H1 (cell line): ENCODE results near the gene ATXN2. TPM values are rescaled to one million over a fixed set of nuclear protein-coding genes. Genes with fewer than 3 reads are reported as not detected.

Source experiments
- CTCF ChIA-PET: fragments of 300-600 bp; sonication (Branson Sonifier 250); formaldehyde crosslinking; loops from one replicate; lab custom pipeline; 2021; ENCODE audit not compliant: partially characterized antibody; lab: Charles Lee
- POLR2A ChIA-PET: fragments of 300-600 bp; sonication (Branson Sonifier 250); formaldehyde crosslinking; loops from one replicate; lab custom pipeline; 2021; ENCODE audit warnings: inconsistent platforms; ENCODE audit not compliant: partially characterized antibody; lab: Charles Lee
- DNase-seq, 2 experiments: peaks; one replicate each; pipeline versions ENCODE4 v3.0.0 to v3.0.0-alpha.2; 2010 to 2022; ENCODE audit warnings: low spot score in 2 of 2, low read depth in 1 of 2, mixed read lengths in 1 of 2
- FAIRE-seq: peaks from 2 replicates; lab custom pipeline; 2011; peaks lifted over from hg19 to GRCh38; lab: Jason Lieb, UNC
- H2AFZ ChIP-seq: 2 replicates; pipeline ENCODE4 v1.8.1; 2012; ENCODE audit warnings: low read length, inconsistent platforms
- H2AK5ac ChIP-seq: 2 replicates; pipeline ENCODE4 v1.6.1; 2013; ENCODE audit warnings: low read depth, low read length
- H2BK120ac ChIP-seq: replicated peaks from 2 replicates; pipeline ENCODE3; 2013; ENCODE audit warnings: low read depth, low read length, inconsistent platforms
- H2BK12ac ChIP-seq: 2 replicates; pipeline ENCODE4 v1.6.1; 2013; ENCODE audit warnings: low read depth, low read length
- H2BK15ac ChIP-seq: 2 replicates; pipeline ENCODE4 v1.6.1; 2013; ENCODE audit warnings: low read length
- H2BK20ac ChIP-seq: 2 replicates; pipeline ENCODE4 v1.6.1; 2013; ENCODE audit warnings: low read length
- H2BK5ac ChIP-seq: 2 replicates; pipeline ENCODE4 v1.6.1; 2013; ENCODE audit warnings: low read depth, low read length
- H3K14ac ChIP-seq: 2 replicates; pipeline ENCODE4 v1.6.1; 2013; ENCODE audit warnings: inconsistent platforms; ENCODE audit not compliant: insufficient read length
- H3K18ac ChIP-seq: 2 replicates; pipeline ENCODE4 v1.6.1; 2013; ENCODE audit warnings: low read length; ENCODE audit errors: extremely low read depth
- H3K23ac ChIP-seq: 2 replicates; pipeline ENCODE4 v1.6.1; 2013; ENCODE audit warnings: inconsistent platforms; ENCODE audit not compliant: insufficient read length
- H3K23me2 ChIP-seq: 2 replicates; pipeline ENCODE4 v1.6.1; 2013; ENCODE audit warnings: low read depth, low read length
- H3K27ac ChIP-seq: 2 replicates; pipeline ENCODE4 v1.6.1; 2011; ENCODE audit warnings: low read depth, low read length, inconsistent platforms
- H3K27me3 ChIP-seq, 4 experiments: replicated peaks in 1 of 4; 1 replicate in 1 of 4; 2 replicates in 3 of 4; pipeline versions ENCODE4 v1.6.1 to v1.8.1; 2011 to 2013; ENCODE audit warnings: low read length in 3 of 4, mild to moderate bottlenecking in 3 of 4, inconsistent platforms in 2 of 4, mixed read lengths in 2 of 4, moderate library complexity in 1 of 4; ENCODE audit not compliant: control insufficient read depth in 3 of 4, insufficient read depth in 3 of 4; ENCODE audit errors: extremely low read depth in 1 of 4
- H3K36me3 ChIP-seq, 4 experiments: 2 replicates each; pipeline versions ENCODE4 v1.6.1 to v1.8.1; 2011 to 2013; ENCODE audit warnings: mild to moderate bottlenecking in 4 of 4, low read length in 3 of 4, moderate library complexity in 2 of 4, control low read depth in 1 of 4, inconsistent platforms in 1 of 4; ENCODE audit not compliant: insufficient read depth in 4 of 4, control insufficient read depth in 2 of 4
- H3K4ac ChIP-seq: replicated peaks from 2 replicates; pipeline ENCODE3; 2013; ENCODE audit warnings: low read length, low read depth, mixed read lengths, inconsistent platforms; ENCODE audit not compliant: insufficient read length
- H3K4me1 ChIP-seq, 4 experiments: replicated peaks in 1 of 4; 1 replicate in 1 of 4; 2 replicates in 3 of 4; pipeline versions ENCODE4 v1.6.1 to v1.8.1; 2011 to 2013; ENCODE audit warnings: low read length in 3 of 4, inconsistent platforms in 2 of 4, mixed read lengths in 1 of 4; ENCODE audit not compliant: insufficient read depth in 4 of 4, control insufficient read depth in 3 of 4
- H3K4me2 ChIP-seq, 2 experiments: 2 replicates each; pipeline versions ENCODE4 v1.6.1 to v1.8.1; 2011 to 2013; ENCODE audit warnings: low read depth in 2 of 2, low read length in 2 of 2, control low read depth in 1 of 2, inconsistent platforms in 1 of 2, mild to moderate bottlenecking in 1 of 2; ENCODE audit not compliant: insufficient read depth in 1 of 2
- H3K4me3 ChIP-seq, 4 experiments: fragments of 200-600, 300-600 bp in 1 of 4; sonication (generic), shearing (Covaris generic), sonication (Bioruptor Twin) in 1 of 4; 2 replicates each; pipeline versions ENCODE4 v1.5.1 to v1.8.1; 2011 to 2016; ENCODE audit warnings: low read length in 4 of 4, low read depth in 3 of 4, control low read depth in 2 of 4, inconsistent platforms in 2 of 4, mild to moderate bottlenecking in 2 of 4, mixed read lengths in 1 of 4, moderate library complexity in 1 of 4; ENCODE audit not compliant: insufficient read depth in 2 of 4; ENCODE audit errors: extremely low read depth in 1 of 4
- H3K56ac ChIP-seq: replicated peaks from 2 replicates; pipeline ENCODE3; 2013; ENCODE audit warnings: low read depth, mild to moderate bottlenecking, mixed read lengths, low read length, inconsistent platforms; ENCODE audit not compliant: insufficient read length
- H3K79me1 ChIP-seq: 2 replicates; pipeline ENCODE4 v1.6.1; 2013; ENCODE audit warnings: low read depth, low read length, control low read depth
- H3K79me2 ChIP-seq, 2 experiments: 2 replicates each; pipeline versions ENCODE4 v1.6.1 to v1.8.1; 2012 to 2013; ENCODE audit warnings: low read length in 2 of 2, mild to moderate bottlenecking in 2 of 2, inconsistent platforms in 1 of 2; ENCODE audit not compliant: insufficient read depth in 2 of 2, control insufficient read depth in 1 of 2
- H3K9ac ChIP-seq, 4 experiments: replicated peaks in 1 of 4; 1 replicate in 1 of 4; 2 replicates in 3 of 4; pipeline versions ENCODE4 v1.6.1 to v1.8.1; 2011 to 2013; ENCODE audit warnings: low read depth in 3 of 4, low read length in 3 of 4, control low read depth in 2 of 4, mild to moderate bottlenecking in 2 of 4, moderate library complexity in 2 of 4, inconsistent platforms in 1 of 4; ENCODE audit errors: extremely low read depth in 1 of 4
- H3K9me3 ChIP-seq, 2 experiments: 2 replicates each; pipeline versions ENCODE4 v1.6.1 to v1.8.1; 2012 to 2013; ENCODE audit warnings: mild to moderate bottlenecking in 2 of 2, moderate library complexity in 2 of 2, control low read depth in 1 of 2, inconsistent platforms in 1 of 2, low read depth in 1 of 2, low read length in 1 of 2, mixed read lengths in 1 of 2; ENCODE audit not compliant: insufficient read depth in 2 of 2
- H4K20me1 ChIP-seq, 2 experiments: replicated peaks in 1 of 2; 2 replicates each; pipeline versions ENCODE3 to v1.8.1; 2011 to 2013; ENCODE audit warnings: inconsistent platforms in 2 of 2, low read length in 2 of 2, mild to moderate bottlenecking in 1 of 2; ENCODE audit not compliant: insufficient read depth in 2 of 2, control insufficient read depth in 1 of 2
- H4K5ac ChIP-seq: 2 replicates; pipeline ENCODE4 v1.6.1; 2013; ENCODE audit warnings: low read length, low read depth, mixed read lengths, inconsistent platforms; ENCODE audit not compliant: insufficient read length
- H4K8ac ChIP-seq: 2 replicates; pipeline ENCODE4 v1.8.0; 2013; ENCODE audit warnings: mild to moderate bottlenecking, moderate library complexity, low read length, inconsistent platforms; ENCODE audit not compliant: insufficient read depth; ENCODE audit errors: extremely low read depth
- H4K91ac ChIP-seq: replicated peaks from 2 replicates; pipeline ENCODE3; 2013; ENCODE audit warnings: low read length, mixed read lengths, inconsistent platforms; ENCODE audit not compliant: insufficient read length
- CTCF ChIP-seq, 3 experiments: IDR thresholded peaks; 1 replicate in 2 of 3; 2 replicates in 1 of 3; pipeline versions ENCODE4 v1.5.1 to v1.6.1; 2011; ENCODE audit warnings: low read length in 3 of 3, mild to moderate bottlenecking in 3 of 3, inconsistent platforms in 2 of 3, low read depth in 1 of 3, moderate library complexity in 1 of 3; ENCODE audit not compliant: insufficient read depth in 1 of 3; ENCODE audit errors: control extremely low read depth in 1 of 3
- EP300 ChIP-seq, 2 experiments: IDR thresholded peaks; 1 replicate in 1 of 2; 2 replicates in 1 of 2; pipeline ENCODE4 v1.6.1; 2011 to 2012; ENCODE audit warnings: low read depth in 2 of 2, low read length in 2 of 2, mild to moderate bottlenecking in 2 of 2, borderline replicate concordance in 1 of 2, inconsistent platforms in 1 of 2, moderate library complexity in 1 of 2
- GABPA ChIP-seq: IDR thresholded peaks from 2 replicates; pipeline ENCODE4 v1.6.1; 2011; ENCODE audit warnings: mild to moderate bottlenecking, low read length, moderate library complexity, borderline replicate concordance; ENCODE audit not compliant: insufficient read depth
- NANOG ChIP-seq: IDR thresholded peaks from 2 replicates; pipeline ENCODE4 v1.6.1; 2011; ENCODE audit warnings: low read length, low read depth, mild to moderate bottlenecking, inconsistent platforms; ENCODE audit not compliant: insufficient read depth, poor library complexity, severe bottlenecking
- POLR2A ChIP-seq, 2 experiments: IDR thresholded peaks; 1 replicate in 1 of 2; 2 replicates in 1 of 2; pipeline ENCODE4 v1.6.1; 2011; ENCODE audit warnings: low read depth in 2 of 2, low read length in 2 of 2, mild to moderate bottlenecking in 2 of 2; ENCODE audit errors: control extremely low read depth in 1 of 2
- POLR2AphosphoS5 ChIP-seq: IDR thresholded peaks from 2 replicates; pipeline ENCODE4 v1.6.1; 2011; ENCODE audit warnings: low read depth, low read length
- SP2 ChIP-seq: IDR thresholded peaks from 2 replicates; pipeline ENCODE4 v1.6.1; 2012; ENCODE audit warnings: mild to moderate bottlenecking, low read length, inconsistent platforms
- SP4 ChIP-seq: IDR thresholded peaks from 2 replicates; pipeline ENCODE4 v1.6.1; 2012; ENCODE audit warnings: low read length, inconsistent platforms
- WGBS, 2 experiments: shearing (Covaris generic) in 1 of 2; methylation state at CpG; one replicate each; pipeline versions ENCODE4 v1.1.6 to v1.1.7; 2013 to 2015; ENCODE audit warnings: low lambda C conversion rate in 2 of 2, mixed read lengths in 2 of 2, inconsistent platforms in 1 of 2, low coverage in 1 of 2, missing lambda C conversion rate in 1 of 2; ENCODE audit not compliant: insufficient replicate concordance in 2 of 2, insufficient coverage in 1 of 2, insufficient read length in 1 of 2; ENCODE audit errors: extremely low coverage in 1 of 2, missing lambda C conversion rate in 1 of 2; 5-methylcytosine and 5-hydroxymethylcytosine counted together
- polyA plus RNA-seq, 7 experiments: library from polyadenylated mRNA; depleted of rRNA in 3 of 7; stranded (reverse) in 5 of 7; unstranded in 2 of 7; fragments of >200 nt in 5 of 7; fragments of 200-250 nt in 2 of 7; gene quantifications; 1 replicate in 5 of 7; 2 replicates in 1 of 7; 4 replicates in 1 of 7; pipeline versions ENCODE4 v1.2.1 to v1.2.3, GENCODE V29; 2011 to 2013; ENCODE audit warnings: missing spikeins in 2 of 7, mixed read lengths in 2 of 7
- total RNA-seq: library from RNA; stranded (reverse); fragmentation: NEBNext Ultra II Directional; extraction: Animal tissue kit (Norgen Biotek cat#: 25700); gene quantifications from 2 replicates; pipeline ENCODE4 v1.2.1, GENCODE V29; 2021

ATXN2 gene
- total and polyA plus RNA-seq, 2 of the 8 experiments (the other 6 are each of a cell fraction or from before 2014, with no cell fraction given): 46.6 to 80.7 TPM

GRCh38 chr12:111447571-111448265 lies 151.4 kb downstream of the ATXN2 start:
- Histone ChIP-seq H3K27ac (0 out of 2 replicates have a peak overlapping the region, but pooled peaks have one; percentile 16), H3K4me2 (no peak overlapping the region), H3K23me2 (no peaks in the 10 kb centered on the region), H3K4me1 (peaks cover 0 to 19% (median 10%) of the 10 kb centered on the region in 4 experiments; a peak in 6 of 7 replicates), H4K8ac (no peak overlapping the region), H4K20me1 (peaks cover 13 to 18% of the 10 kb centered on the region in 2 experiments), H3K14ac (no peak overlapping the region), H2AK5ac (no peak overlapping the region), H3K23ac (no peak overlapping the region), H2BK120ac (no peak overlapping the region), H3K9ac (no peak overlapping the region), H3K18ac (no peak overlapping the region), H3K79me2 (peaks cover 0 to 6% of the 10 kb centered on the region in 2 experiments; a peak in 1 of 4 replicates), H3K4me3 (no peak overlapping the region), H3K27me3 (no peaks in the 10 kb centered on the region), H2BK12ac (no peak overlapping the region), H3K79me1 (peaks cover 6% of the 10 kb centered on the region; the same call in 1 of the 2 replicates), H3K9me3 (no peaks in the 10 kb centered on the region), H3K36me3 (peaks cover 15 to 41% (median 38%) of the 10 kb centered on the region in 4 experiments), H2AFZ (no peak overlapping the region), H3K4ac (no peak overlapping the region), H2BK5ac (peak overlapping the region; percentile 30; the same call in 1 of the 2 replicates), H4K91ac (no peak overlapping the region), H3K56ac (no peak overlapping the region), H2BK15ac (no peak overlapping the region), H4K5ac (no peak overlapping the region), H2BK20ac (no peak overlapping the region)
- 95% methylated on average over 23 of the region's 28 CpGs; no CpG with 5 or more reads in 1 of the 2 experiments for WGBS, 2 experiments
- DNase-seq: peak in 1 of 2 experiments; percentile 44
- ChIA-PET POLR2A (interaction anchor here (1.2 to 7.1 kb wide), 6 partner anchors 10 to 43 kb away, joined by 4 to 64 read pairs (median 15); partner anchors contain the start of gene SH2B3), CTCF (interaction anchor here (0.6 to 31.7 kb wide), 5 partner anchors 7 to 85 kb away, joined by 3 to 838 read pairs (median 80); partner anchors contain the start of gene SH2B3)
- TF ChIP-seq SP4 (no peak), POLR2A (IDR thresholded peaks at IDR 0.05; ENCODE audit: control extremely low read depth in 1 of 2, low read depth in 2 of 2, low read length in 2 of 2) (no peak; a peak in 1 of 3 replicates), CTCF (IDR thresholded peaks at IDR 0.05; ENCODE audit: control extremely low read depth in 1 of 3, insufficient read depth in 1 of 3, low read depth in 1 of 3, low read length in 3 of 3) (no peak), GABPA (no peak), NANOG (no peak), SP2 (no peak), EP300 (IDR thresholded peaks at IDR 0.05; ENCODE audit: borderline replicate concordance in 1 of 2, low read depth in 2 of 2, low read length in 2 of 2) (no peak), POLR2AphosphoS5 (peak; percentile 60; the same call in 1 of the 2 replicates)
- no peak for FAIRE-seq
